Superior temporal gyrus (tissue), 1 donor: ENCODE results near the gene BIRC6.
A peak's percentile ranks its signal among the peaks of the same experiment; 100 is the strongest.
"Not testable (repeated sequence)": the region's sequence is repeated elsewhere in the genome, so short reads cannot be mapped to it uniquely, and the experiment has no call there.

Source experiments
- DNase-seq: peaks from one replicate; pipeline ENCODE4 v3.0.0-alpha.2; 2016; ENCODE audit errors: extremely low spot score

Gene BIRC6

GRCh38 chr2:32446369-32446768 lies 89.5 kb downstream of the BIRC6 start:
- DNase-seq: no peak

- no peak for DNase-seq
Measured at GRCh38 chr2:32450851-32451250, 94.0 kb downstream of the BIRC6 start.

- DNase-seq: no peak
Measured at GRCh38 chr2:32452338-32453064, 95.7 kb downstream of the BIRC6 start.

GRCh38 chr2:32453242-32454062 lies 96.6 kb downstream of the BIRC6 start:
- DNase-seq: no peak

- no peak for DNase-seq
Measured at GRCh38 chr2:32455816-32456215, 99.0 kb downstream of the BIRC6 start.

GRCh38 chr2:32456808-32457207 lies 100.0 kb downstream of the BIRC6 start:
- no peak for DNase-seq

GRCh38 chr2:32457814-32458213 lies 101.0 kb downstream of the BIRC6 start:
- DNase-seq: no peak

GRCh38 chr2:32460861-32461260 lies 104.0 kb downstream of the BIRC6 start:
- not testable (repeated sequence) for DNase-seq

- no peak for DNase-seq
Measured at GRCh38 chr2:32463110-32463509, 106.3 kb downstream of the BIRC6 start.

GRCh38 chr2:32464431-32464830 lies 107.6 kb downstream of the BIRC6 start:
- no peak for DNase-seq

GRCh38 chr2:32472605-32473004 lies 115.8 kb downstream of the BIRC6 start:
- DNase-seq: no peak

GRCh38 chr2:32474381-32474780 lies 117.6 kb downstream of the BIRC6 start:
- DNase-seq: no peak

GRCh38 chr2:32478889-32479620 lies 122.2 kb downstream of the BIRC6 start:
- no peak for DNase-seq

GRCh38 chr2:32479993-32480392 lies 123.2 kb downstream of the BIRC6 start:
- DNase-seq: no peak

GRCh38 chr2:32482471-32482870 lies 125.6 kb downstream of the BIRC6 start:
- DNase-seq: peak; percentile 33

- no peak for DNase-seq
Measured at GRCh38 chr2:32484937-32485336, 128.1 kb downstream of the BIRC6 start.

GRCh38 chr2:32485399-32485798 lies 128.6 kb downstream of the BIRC6 start:
- DNase-seq: no peak

- no peak for DNase-seq
Measured at GRCh38 chr2:32489061-32489460, 132.2 kb downstream of the BIRC6 start.

GRCh38 chr2:32491346-32491745 lies 134.5 kb downstream of the BIRC6 start:
- no peak for DNase-seq

- no peak for DNase-seq
Measured at GRCh38 chr2:32495139-32495538, 138.3 kb downstream of the BIRC6 start.

- DNase-seq: no peak
Measured at GRCh38 chr2:32496662-32497061, 139.8 kb downstream of the BIRC6 start.

- no peak for DNase-seq
Measured at GRCh38 chr2:32498306-32498705, 141.5 kb downstream of the BIRC6 start.
